SIG-M5 (cell line): ENCODE data around the gene RYR2.

Source experiments
- DNase-seq: peaks from one replicate; lab custom pipeline; 2025; lab: John Stamatoyannopoulos, UW

The RYR2 gene

DNA sequence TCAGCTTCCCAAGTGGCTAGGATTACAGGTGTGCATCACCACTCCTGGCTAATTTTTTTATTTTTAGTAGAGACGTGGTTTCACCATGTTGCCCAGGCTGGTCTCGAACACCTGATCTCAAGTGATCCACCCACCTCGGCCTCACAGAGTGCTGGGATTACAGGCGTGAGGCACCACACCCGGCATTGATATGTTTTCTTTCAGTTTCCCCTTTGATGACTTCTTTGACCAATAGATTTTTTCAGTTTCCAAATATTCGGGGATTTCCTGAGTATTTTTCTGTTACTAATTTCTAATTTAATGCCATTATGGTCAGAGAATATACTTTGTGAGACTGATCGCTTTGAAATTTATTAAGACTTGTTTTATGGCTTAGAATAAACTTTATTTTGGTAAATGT, 406.1 kb downstream of the RYR2 start:
- DNase-seq, result no peak

DNA sequence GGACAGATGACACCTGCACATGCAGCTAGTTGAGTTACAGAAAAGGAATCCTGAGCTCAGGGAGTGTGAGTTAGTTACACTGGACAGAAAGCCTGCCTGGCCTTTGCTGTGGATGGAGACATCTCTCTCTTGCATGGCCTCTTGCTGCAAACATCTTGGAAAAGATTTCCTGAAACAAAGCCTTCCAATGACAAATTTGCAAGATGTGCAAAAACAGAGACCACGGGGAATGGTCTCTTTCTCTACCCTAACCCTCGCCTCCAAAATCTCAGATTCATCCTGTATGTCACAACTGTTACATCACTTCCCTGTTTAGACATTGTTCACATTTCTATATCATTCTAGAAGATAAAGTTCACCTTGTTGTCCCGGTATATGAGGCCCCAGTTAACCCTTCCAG, 415.6 kb downstream of the RYR2 start:
- DNase-seq, result no peak

DNA sequence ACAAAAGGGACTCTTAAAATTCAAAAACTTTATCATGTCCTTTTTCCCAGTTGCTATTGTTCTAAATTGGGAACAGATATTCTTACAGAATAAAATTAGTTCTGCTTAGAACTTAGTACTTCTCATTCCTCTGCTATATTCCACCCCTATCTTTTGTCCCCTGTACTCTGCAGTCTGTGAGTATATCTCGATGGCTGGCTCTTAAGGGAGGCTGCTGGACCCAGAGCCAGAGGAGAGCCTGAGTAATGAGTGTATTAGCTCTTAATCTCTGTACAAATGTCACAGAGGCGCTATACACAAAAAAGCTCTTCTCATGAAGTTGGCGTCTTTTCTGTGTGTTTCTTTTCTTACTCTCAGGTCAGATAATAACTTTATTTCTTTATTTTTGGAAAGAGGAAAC, 425.3 kb downstream of the RYR2 start:
- DNase-seq, result no peak

DNA sequence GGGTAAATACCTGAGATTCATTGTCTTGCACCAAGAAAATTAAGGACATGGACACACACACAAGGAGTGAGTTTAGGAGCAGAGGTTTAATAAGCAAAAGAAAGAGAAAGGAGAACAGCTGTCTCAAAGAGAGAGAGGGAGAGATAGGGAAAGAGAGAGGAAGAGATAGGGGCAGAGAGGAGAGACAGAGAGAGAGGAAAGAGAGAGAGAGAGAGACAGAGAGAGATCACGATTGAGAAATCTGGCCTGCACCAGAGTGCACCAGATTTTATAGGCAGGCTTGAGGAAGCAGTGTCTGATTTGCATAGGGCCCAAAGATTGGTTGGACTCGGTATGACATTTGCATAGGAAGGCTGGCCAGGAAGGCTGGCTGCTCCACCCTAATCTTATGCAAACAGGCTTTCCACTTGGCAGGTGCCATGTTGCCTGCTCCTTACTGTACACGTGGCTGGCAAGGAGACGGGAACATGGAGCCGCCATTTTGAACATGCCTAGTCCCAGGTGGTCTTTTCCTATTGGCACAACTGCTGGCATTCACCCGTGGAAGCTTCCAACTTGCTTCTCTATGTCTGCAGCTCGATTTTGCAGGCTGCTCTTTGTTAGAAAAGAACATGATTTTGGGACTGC, 428.8 kb downstream of the RYR2 start:
- no peak for DNase-seq

DNA sequence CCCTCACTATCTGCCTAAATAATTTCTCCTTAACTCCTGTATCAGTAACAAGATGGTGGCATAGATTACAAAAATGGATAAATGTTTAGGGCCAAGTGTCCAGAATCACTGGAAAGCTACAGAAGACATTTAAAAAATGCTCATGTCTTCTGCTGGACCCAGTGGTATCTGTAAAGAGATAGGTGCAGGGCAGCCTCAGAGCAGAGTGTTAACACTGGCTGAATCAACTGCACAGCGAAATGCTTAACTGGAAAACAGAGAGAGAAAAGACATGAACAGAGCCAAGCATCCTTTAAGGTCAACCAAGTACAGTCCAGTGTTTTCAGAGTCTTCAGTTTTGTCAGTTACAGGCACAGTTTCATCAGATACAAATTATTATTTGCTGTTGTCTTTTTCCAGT, 429.4 kb downstream of the RYR2 start:
- no peak for DNase-seq

DNA sequence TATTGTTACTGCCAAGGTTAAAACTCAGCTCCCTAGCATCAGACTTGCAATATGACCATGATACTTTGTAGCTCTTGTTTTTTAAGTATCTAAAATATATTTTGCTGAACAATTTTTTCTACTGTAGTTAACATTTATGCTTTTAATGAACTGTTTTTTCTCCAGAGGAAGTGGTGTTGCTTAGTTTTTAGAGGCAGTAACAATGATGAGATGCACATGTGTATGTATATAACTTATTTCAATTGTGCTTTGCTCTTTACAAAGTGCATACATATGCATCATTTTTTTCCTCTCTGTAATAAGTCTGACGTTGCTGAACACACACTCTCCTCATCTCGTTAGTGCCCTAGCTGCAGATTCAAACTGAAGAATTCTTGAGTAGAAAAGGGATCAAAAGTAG, 430.0 kb downstream of the RYR2 start:
- DNase-seq, result no peak

DNA sequence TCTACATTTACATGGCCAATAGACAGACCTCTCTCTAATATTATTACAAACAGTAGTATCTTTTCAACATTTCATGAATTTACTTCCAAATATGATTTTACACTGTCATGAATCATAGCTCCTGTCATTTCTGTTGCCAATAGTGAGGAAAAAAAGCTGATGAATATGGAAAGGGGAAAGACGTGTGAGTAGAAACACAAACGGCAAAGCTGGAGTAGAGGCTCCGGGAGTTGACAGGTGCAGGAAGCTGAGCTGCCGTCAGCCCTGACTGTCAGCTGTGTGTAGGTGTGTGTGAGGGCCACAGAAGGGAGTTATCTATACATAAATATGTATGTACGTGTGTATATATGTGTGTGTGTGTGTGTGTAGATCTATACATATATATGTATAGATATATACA, 431.9 kb downstream of the RYR2 start:
- no peak for DNase-seq

DNA sequence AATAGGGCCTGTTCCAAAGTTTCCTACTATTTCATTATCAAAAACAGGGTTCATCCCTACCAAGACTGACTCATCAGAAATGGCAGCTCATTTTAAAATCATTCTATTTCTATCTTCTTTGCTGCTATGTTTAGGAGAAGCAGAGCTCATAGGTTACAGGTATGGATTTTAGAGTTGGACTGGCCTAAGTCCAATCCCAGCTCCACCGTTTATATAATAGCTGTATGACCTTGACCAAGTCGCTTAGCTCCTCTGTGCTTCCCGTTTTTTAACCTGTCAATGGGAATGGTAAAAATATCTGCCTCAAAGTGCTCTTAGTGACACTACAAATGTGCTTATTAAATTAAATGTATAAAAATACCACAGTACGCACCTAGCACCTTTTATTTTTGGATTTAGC, 436.1 kb downstream of the RYR2 start:
- DNase-seq, result no peak

DNA sequence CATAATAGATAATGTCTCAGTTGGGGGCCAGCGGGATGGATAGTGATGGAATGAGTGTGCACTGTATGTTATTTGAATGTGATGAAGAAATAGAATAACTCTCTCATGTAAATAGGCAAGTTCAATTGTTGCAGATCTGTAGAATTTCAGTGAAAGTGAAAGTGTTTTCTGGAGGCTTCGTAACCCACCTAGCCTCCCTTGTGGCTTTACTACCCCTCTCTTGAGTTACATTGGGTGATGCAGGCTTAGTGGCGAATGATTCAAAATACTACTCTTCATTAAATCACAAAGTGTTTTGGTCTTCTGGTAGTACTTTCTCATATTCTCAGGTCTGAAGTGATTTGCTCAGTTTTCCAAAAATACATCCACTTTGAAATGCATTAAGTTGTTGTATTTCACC, 436.9 kb downstream of the RYR2 start:
- DNase-seq, result no peak

DNA sequence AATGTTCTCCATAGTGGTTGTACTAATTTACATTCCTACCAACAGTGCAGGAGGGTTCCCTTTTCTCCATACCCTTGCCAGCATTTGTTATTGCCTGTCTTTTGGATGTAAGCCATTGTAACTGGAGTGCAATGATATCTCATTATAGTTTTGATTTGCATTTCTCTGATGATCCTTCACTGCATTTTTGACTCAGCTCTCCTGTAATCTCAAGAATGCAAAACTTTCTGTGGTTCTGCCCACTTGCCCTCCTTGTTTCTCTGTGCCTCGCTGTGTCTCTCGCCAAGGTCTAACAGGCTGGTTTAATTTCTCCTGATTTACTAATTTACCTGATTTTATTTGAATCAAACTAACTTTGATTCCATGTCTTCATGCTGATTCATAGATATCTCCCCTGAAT, 440.8 kb downstream of the RYR2 start:
- no peak for DNase-seq

DNA sequence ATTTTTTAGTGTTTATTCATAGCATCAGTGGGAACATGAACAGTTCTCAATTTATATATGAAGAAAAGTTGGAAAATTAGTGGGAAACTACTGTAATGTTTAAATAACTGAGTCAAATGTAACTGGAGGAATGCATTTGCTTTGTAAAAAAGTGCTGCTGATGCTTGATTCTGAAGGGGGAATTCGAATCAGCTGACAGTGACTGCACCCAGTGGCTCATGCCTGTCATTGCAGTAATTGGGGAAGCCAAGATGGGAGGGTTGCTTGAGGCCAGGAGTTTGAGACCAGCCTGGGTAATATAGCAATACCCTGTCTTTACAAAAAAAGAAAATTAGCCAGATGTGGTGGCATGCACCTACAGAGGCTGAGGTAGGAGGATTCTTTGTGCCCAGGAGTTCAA, 450.4 kb downstream of the RYR2 start:
- DNase-seq, result no peak

DNA sequence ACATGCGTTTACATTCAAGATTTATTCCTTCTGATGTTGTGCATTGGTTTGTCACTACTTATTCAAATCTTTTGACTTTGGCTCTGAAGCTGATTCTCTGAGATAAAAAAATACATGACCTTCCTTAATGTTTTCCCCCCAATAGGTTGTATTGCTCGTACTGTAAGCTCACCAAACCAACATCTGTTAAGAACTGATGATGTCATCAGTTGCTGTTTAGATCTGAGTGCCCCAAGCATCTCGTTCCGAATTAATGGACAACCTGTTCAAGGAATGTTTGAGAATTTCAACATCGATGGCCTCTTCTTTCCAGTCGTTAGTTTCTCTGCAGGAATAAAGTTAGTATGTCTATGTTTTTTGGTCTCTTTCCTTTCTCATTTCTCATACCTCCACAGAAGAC, 458.6 kb downstream of the RYR2 start:
- DNase-seq, result no peak

DNA sequence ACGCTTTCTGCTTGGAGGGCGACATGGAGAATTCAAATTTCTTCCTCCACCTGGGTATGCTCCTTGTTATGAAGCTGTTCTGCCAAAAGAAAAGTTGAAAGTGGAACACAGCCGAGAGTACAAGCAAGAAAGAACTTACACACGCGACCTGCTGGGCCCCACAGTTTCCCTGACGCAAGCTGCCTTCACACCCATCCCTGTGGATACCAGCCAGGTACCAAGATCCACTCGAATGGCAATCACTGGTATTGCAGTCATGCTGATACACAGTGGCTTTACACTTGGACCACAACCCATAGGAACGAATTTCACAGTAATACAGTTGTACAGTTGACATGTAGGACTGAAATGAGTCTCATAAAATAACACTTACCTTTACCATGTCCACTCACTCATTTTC, 461.3 kb downstream of the RYR2 start:
- DNase-seq, result no peak

DNA sequence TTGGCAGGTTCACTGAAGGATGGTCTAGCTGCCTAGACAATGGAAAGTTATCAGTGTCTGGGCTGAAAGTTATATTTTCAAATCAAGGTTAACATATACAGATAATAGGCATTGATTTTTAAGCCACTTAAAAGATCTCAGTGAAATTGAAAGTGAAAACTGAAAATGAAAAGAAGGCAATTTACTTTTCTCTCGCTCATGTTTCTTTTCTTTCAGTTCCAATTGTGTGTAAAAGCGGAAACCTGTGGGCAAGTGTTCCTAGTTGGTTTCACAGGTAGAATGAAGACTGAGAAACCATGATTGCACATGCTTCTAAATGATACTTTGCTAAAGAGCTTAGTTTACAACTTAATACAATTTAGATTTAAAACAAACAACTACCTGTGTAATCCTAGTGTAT, 465.0 kb downstream of the RYR2 start:
- DNase-seq, result no peak

DNA sequence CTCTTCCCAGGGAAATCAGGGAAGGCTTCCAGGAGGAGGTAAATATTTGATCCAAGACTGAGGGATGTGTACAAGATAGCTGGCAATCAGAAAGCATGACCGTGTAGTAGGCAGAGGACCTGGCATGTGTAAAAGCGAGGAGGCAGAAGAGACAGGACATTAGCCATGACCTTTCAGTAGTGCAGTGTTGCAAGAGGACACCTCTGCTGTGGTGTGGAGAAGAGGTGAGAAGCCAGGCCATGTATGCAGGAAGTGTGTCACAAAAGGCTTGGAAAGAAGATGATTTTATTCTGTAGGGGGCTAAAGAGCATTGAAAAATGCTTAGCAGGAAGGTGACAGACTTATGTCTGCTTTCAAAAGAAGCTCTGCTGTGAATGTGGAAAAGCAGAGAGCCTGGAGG, 467.8 kb downstream of the RYR2 start:
- DNase-seq, result no peak

DNA sequence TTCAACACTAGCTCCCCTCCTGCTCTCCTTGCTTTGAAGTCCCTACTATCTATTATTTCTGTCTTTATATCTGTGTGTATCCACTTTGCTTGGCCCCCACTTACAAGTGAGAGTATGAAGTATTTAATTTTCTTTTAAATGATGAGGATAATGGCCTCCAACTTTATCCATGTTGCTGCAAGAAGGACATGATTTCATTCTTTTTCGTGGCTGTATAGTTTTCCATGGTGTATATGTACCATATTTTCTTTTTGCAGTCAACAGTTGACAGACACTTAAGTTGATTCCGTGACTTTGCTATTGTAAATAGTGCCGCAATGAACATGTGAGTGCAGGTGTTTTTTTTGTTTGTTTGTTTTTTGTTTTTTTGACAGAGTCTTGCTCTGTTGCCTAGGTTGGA, 483.1 kb downstream of the RYR2 start:
- DNase-seq, result no peak

DNA sequence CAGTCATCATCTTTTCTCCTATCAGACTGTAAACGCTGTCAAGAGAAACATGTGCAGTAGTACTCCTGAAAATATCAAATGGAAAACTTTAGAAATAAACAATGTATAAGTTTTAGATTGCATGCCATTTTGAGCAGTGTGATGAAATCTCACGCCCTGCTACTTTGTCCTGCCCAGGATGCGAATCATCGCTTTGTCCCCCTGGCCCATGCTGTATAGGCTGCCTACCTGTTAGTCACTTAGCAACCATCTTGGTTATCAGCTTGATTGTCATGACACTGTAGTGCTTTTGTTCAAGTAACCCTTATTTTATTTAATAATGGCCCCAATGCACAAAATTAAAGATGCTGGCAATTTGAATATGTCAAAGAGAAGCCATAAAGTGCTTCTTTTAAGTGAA, 485.8 kb downstream of the RYR2 start:
- DNase-seq, result no peak

DNA sequence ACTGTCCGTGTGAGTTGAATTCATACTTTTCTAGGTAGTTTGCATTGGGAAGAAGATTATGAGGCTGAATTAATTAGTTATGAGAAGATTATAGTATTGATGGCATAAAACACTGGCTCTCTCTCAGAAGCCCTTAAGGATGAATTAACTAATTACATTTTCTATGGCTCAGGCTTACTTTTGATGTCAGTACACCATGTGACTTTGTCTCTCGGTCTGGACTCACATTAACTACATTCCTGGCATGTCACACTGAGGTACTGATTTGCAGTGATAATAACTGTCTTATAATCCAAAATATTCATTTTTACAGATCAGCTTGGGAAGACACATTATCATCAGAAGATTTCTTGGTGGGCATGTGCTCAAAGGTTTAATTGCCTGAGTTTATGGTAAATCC, 486.6 kb downstream of the RYR2 start:
- DNase-seq, result no peak

DNA sequence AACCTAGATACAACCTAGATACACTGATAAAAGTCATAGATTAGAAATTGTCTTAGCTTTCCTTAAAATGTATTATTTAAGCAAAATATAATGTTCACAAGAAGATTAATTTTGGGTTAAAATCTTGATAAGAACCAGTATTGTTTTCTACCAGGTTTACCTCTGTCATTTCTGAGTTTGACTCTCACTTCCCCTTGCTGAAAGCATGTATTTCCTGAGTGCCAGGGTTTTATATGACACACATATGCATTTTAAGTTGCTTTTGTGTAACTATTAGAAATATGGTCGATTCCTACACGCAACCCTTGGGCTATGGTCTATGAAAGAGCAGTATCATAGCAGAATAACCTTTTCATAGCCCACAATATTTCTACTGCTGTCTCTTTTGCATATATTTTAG, 497.1 kb downstream of the RYR2 start:
- no peak for DNase-seq

DNA sequence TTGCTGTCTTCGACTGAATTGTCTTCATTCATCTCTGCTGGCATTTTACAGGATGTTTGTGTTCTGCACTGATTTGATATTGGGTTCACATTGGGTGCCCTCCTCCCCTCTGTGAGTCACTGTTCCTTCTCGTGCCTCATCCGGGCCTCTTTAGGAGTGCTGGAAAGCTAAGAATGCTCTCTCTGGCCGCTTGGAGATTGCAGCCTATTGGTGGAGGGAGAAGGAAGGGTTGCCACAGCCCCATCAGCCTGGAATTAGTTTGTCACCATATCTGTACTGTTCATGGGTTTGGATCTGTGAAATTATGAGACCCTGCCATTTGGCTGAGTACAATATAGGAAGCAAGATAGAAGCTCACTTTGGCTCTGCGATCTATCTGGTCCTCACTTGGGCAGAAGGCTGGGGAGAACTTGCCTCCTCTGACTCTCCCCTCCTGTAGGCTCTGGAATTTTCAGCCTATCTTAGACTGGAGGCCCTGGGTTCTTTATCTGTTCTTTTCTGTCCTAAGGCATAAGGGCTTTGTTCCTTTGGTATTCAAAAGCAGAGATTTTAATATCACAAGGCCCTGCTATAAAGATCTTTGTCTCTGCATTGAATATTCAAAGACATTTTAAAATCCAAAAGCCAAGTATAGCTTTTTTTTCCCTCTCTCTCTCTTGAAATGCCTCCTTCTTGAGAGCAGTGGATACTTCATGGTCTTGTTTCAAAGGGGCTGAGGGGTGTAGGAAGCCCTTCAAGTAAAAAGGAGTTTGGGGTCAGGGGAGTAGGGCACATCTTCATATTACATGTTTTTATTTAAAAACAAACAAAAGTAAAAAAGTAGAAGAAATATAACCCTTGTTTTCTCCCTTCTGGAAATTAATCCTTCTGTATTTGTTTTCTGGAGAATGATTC, 500.8 kb downstream of the RYR2 start:
- no peak for DNase-seq

DNA sequence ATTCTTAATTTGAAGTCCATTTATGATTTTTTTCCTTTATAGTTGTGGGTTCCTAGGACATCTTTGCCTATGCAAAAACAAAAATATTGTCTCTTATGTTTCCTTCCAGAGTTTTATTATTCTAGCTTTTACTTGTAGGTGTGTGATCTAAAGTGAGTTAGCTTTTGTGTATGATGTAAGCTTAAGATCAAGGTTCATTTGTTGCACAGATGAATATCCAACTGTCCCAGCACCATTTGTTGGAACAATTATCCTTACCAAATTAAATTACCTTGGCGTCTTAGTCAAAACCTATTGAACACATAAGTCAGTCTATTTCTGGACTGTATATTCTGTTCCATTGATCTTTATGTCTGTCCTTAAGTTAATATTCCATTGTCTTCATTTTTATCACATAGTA, 511.1 kb downstream of the RYR2 start:
- DNase-seq, result no peak

DNA sequence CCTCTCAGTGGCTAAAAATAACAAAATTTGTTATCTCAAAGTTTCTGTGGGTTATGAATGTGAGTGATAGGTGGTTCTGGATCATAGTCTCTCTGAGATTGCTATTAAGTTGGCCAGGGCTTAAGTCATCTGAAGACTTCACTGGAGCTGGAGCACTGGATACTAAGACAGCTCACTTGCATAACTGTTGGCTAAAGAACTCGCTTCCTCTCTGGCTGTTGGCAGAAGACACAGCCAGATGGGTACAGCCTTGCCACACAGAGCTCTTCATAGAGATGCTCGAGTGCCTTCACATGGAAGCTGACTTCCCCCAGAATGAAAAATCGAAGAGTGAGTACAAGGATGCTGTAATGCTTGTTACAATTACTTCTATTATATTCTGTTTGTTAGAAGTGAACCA, 514.9 kb downstream of the RYR2 start:
- DNase-seq, result no peak

DNA sequence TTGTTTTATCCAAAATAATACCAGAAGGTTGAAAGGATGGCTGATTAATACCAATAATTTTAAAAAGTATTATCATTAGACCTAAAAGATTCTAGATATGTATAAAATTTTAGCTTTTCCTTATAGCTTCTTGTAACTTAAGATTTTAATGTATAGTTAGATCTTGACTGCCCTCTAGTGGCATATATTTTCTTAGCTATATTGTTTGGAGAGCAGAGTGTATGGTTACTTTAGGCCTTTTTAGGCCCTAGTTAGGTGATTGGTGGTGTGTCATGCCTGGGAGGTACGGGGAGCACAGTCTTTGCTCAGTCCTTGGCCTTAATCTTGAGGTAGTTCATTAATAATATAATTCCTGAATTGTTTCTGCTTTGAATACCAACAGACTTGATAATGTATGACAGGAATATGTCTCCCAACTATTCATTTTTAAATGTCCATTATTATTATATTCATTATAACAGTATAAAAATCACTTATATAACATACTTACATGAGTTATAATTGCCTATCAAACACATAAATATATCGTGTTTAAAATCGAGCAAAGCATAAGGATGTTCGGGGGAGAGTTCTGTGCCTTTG, 520.3 kb downstream of the RYR2 start:
- peak; percentile 35 for DNase-seq

DNA sequence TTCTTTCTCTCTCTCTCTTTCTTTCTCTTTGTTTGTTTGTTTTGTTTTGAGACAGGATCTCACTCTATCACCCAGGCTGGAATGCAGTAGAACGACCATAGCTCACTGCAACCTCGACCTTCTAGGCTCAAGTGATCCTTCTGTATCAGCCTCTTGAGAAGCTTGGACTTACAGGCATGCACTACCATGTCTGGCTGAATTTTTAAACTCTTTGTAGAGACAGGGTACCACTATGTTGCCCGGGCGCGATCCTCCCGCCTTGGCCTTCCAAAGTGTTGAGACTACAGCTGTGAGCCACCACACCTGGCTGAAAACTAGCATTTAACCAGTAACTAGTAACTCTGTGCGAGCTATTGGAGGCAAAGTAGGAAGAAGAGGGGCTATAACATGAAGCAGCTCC, 523.3 kb downstream of the RYR2 start:
- no peak for DNase-seq
